ENCODE results near the gene POLR2H.

POLR2H gene

GRCh38 chr3:184358124-184358767 lies 3.3 kb upstream of the POLR2H start:
- no peak for DNase-seq (ENCODE audit: low read depth in 1 of 2, low spot score in 1 of 2)
- TF ChIP-seq JUND (IDR thresholded peaks at IDR 0.05; ENCODE audit: low read depth), result no peak
- in situ Hi-C loops (cut with HindIII; ENCODE audit: low pct_unique_long_range_greater_than_20kb, low sequenced_read_pairs), result no loop called here

DNA sequence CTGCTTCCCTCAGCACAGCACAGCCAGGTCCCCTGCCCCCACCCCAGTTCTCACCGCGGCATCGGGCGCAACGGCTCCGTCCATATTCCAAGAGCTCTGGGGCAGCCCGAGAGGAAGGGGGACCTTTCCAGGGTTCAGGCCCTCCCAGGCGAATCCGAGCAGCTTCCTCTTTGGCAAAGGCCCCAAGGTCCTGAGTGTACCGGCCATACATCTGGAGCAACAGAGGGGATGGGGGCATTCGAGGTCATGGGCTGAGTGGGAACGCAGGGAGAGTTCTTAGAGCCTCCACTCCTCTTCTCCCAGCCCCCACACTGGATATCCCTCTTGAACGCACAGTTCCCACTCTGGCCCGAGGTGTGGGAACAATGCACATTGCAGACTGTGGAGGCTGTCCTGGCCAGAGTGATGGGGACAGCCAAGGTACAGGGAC lies 2.6 kb upstream of the POLR2H start:
- in situ Hi-C loops (cut with HindIII; ENCODE audit: low pct_unique_long_range_greater_than_20kb, low sequenced_read_pairs), result no loop called here
- DNase-seq (ENCODE audit: low read depth in 1 of 2, low spot score in 1 of 2), result no peak
- TF ChIP-seq JUND (IDR thresholded peaks at IDR 0.05; ENCODE audit: low read depth), result no peak

DNA sequence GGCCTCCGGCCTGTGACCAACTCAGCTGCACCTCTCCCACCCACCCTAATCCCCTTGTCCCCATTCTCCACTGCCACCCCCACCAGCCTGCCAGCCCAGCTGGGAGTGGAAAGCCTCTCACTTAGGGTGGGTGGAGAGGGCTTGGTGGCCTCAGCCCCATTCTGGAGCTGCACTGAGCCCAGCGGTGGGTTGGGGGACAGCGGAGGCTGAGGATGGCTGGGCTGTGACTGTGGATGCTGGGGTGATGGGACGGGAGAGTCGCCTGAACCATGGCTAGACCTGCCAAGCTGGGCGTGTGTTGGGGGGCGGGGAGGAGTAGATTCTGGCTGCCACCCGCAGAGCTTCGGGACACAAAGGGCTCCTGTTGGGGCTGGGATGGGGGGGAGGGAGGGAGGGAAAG lies 1.9 kb upstream of the POLR2H start:
- no peak for DNase-seq (ENCODE audit: low read depth in 1 of 2, low spot score in 1 of 2)
- TF ChIP-seq JUND (IDR thresholded peaks at IDR 0.05; ENCODE audit: low read depth), result no peak
- in situ Hi-C loops (cut with HindIII; ENCODE audit: low pct_unique_long_range_greater_than_20kb, low sequenced_read_pairs), result no loop called here

GRCh38 chr3:184360070-184360928 lies 1.2 kb upstream of the POLR2H start:
- in situ Hi-C loops (cut with HindIII; ENCODE audit: low pct_unique_long_range_greater_than_20kb, low sequenced_read_pairs), result no loop called here
- no peak for DNase-seq (ENCODE audit: low read depth in 1 of 2, low spot score in 1 of 2)
- no peak for TF ChIP-seq JUND (IDR thresholded peaks at IDR 0.05; ENCODE audit: low read depth)

- no peak for TF ChIP-seq JUND (IDR thresholded peaks at IDR 0.05; ENCODE audit: low read depth)
- in situ Hi-C loops (cut with HindIII; ENCODE audit: low pct_unique_long_range_greater_than_20kb, low sequenced_read_pairs), result no loop called here
- DNase-seq (ENCODE audit: low read depth in 1 of 2, low spot score in 1 of 2), result no peak
These were observed 480 bp upstream of the POLR2H start for GRCh38 chr3:184360929-184361531.

DNA sequence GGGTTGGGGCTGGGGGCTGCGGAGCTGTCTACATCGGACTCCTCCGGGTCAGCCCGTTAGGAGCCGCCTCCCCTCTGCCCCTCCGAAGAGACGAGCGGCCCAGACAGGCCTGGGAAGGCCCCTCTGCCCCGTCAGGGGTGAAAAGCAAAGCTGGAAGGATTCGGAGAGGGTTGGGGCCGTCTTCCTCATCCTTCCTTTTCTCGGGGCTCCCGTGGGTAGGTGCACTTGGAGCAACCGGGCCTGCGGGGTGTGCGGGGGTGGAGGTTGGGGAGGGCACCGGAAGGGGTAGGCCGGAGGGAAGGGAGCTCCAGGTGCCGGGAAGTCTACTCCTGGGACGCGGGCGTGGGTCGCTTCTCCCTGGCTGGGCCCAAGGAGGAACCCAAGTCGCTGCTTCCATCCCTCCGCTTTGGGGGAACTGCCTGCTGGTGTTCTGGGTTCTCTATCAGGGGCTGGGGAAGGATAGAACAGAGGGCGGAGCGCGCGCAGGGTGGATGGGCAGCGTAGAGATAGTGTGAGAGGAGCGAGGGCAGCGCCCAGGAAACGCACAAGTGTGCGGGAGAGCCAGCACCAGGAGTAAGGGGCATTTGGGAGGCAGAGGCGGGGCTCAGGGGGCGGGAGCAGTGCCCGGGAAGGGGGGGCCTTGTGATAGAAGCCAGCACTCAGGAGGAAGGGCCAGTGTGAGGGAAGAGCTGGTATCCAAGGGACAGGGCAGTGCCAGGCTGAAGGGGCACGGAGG lies 590 bp downstream of the POLR2H start:
- in situ Hi-C loops (cut with HindIII; ENCODE audit: low pct_unique_long_range_greater_than_20kb, low sequenced_read_pairs), result no loop called here
- DNase-seq (ENCODE audit: low read depth in 1 of 2, low spot score in 1 of 2), result peak; percentile 76 to 91
- no peak for TF ChIP-seq JUND (IDR thresholded peaks at IDR 0.05; ENCODE audit: low read depth)

- no peak for TF ChIP-seq JUND (IDR thresholded peaks at IDR 0.05; ENCODE audit: low read depth)
- in situ Hi-C loops (cut with HindIII; ENCODE audit: low pct_unique_long_range_greater_than_20kb, low sequenced_read_pairs), result no loop called here
- peak; percentile 97 to 100 for DNase-seq (ENCODE audit: low read depth in 1 of 2, low spot score in 1 of 2)
These were observed 1.4 kb downstream of the POLR2H start for GRCh38 chr3:184362668-184363546.

DNA sequence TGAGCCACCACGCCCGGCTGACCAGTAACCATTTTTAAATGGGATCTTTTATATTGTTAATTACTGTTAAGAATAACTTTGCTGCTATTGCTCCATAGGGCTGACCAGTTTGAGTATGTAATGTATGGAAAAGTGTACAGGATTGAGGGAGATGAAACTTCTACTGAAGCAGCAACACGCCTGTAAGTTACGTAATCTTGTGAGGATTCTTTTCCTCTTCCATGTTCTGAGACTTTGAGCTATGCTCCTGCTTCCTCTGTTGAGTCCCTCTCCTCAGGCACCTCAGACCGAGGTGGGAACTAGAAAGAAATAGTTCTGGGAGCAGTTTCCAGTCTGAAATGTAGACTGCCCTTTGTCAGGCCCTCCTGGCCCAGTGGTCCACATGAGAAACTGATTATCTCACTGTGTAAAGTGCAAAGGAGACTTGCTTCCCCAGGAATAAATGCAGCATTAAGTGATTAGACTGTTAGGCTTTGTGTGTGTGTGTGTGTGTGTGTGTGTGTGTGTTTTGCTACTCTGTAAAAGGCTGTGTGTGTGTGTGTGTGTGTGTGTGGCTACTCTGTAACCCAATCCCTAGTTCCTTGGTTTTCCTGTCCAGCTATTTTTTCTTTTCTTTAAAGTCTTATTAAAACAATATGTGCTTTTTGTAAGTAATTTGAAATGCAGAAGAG lies 5.2 kb downstream of the POLR2H start:
- DNase-seq (ENCODE audit: low read depth in 1 of 2, low spot score in 1 of 2), result peak in 1 of 2 experiments; percentile 52
- TF ChIP-seq JUND (IDR thresholded peaks at IDR 0.05; ENCODE audit: low read depth), result no peak
- in situ Hi-C loops (cut with HindIII; ENCODE audit: low pct_unique_long_range_greater_than_20kb, low sequenced_read_pairs), result no loop called here

DNA sequence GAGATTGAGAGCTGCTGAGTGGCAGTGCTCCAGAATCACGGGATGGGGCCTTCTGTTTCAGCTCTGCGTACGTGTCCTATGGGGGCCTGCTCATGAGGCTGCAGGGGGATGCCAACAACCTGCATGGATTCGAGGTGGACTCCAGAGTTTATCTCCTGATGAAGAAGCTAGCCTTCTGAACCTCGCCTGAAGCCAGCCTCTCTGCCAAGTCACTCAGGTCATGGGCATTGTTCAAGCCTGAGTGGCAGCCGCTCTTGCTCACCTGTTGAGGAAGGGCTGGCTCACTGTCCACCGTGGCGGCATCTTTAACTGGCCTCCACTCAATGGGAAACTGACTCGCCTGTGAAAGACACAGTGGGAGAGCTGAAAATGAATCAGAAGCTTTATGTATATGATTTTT lies 6.6 kb downstream of the POLR2H start:
- in situ Hi-C loops (cut with HindIII; ENCODE audit: low pct_unique_long_range_greater_than_20kb, low sequenced_read_pairs), result no loop called here

DNA sequence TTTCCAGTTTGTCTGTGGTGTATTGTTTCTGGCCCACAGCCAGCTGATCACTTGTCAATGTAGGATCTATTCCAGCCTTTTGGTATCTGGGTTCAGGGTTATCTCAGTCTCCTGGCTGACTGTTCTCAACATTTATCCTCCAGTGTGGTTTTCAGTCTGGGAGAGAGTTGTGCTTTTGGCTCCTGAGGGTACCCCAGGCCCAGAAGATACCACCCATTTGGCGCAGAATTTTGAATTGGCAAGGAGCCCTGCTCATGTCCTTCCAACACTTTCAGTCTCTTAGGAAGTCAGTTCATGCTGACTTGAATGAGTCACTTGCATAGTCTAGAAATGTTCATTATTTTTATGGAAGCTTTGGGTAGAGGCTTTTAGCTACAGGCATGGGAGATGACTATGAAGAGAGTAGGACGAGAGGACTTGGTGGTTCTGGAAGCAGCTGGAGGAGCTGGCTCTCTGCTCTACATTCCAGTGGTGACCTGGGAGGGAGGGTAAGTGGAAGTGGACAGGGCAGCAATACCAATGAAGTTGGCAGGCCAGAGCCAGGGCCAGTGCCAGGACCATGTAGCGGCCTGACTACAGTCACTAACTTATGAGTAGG lies 7.2 kb downstream of the POLR2H start:
- in situ Hi-C loops (cut with HindIII; ENCODE audit: low pct_unique_long_range_greater_than_20kb, low sequenced_read_pairs), result no loop called here
- DNase-seq (ENCODE audit: low read depth in 1 of 2, low spot score in 1 of 2), result no peak

More for the DNA sequence above, 6.6 kb downstream of the POLR2H start:
- DNase-seq (ENCODE audit: low read depth in 1 of 2, low spot score in 1 of 2), result no peak
- TF ChIP-seq JUND (IDR thresholded peaks at IDR 0.05; ENCODE audit: low read depth), result no peak

DNA sequence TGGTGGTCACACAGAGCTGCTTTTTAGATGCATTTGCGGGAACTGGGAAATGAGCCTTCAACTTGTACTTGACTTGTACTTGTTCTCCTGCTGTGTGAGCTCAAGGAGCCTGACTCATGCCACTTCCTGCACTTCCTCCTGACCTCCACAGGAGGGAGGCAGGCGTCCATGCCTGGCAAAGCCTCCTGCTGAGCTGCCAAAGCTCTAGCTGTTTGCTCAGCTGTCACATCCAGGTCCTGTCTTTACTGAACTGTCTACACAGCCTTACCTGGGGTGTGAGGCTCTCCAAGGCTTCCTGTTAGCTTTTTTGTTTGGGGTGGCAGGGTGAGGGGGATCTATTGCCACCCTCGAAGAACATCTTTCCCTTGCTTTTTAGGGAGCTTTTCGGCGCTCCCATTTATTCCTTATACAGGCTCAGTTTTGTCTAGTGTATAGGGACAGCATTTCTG lies 10.1 kb downstream of the POLR2H start:
- no peak for TF ChIP-seq JUND (IDR thresholded peaks at IDR 0.05; ENCODE audit: low read depth)
- DNase-seq (ENCODE audit: low read depth in 1 of 2, low spot score in 1 of 2), result peak; percentile 98
- in situ Hi-C loops (cut with HindIII; ENCODE audit: low pct_unique_long_range_greater_than_20kb, low sequenced_read_pairs), result no loop called here

More for the DNA sequence above, 7.2 kb downstream of the POLR2H start:
- no peak for TF ChIP-seq JUND (IDR thresholded peaks at IDR 0.05; ENCODE audit: low read depth)
